ENCODE measurements around the gene OSBPL1A. TPM values are rescaled to one million over a fixed set of nuclear protein-coding genes. Genes with fewer than 3 reads are reported as not detected.

Gene OSBPL1A
- total and polyA plus RNA-seq, 10 of the 15 experiments (the other 5 are each of a cell fraction or from before 2014, with no cell fraction given), result 0.02 to 0.83 (median 0.11) TPM; not detected in 6

DNA sequence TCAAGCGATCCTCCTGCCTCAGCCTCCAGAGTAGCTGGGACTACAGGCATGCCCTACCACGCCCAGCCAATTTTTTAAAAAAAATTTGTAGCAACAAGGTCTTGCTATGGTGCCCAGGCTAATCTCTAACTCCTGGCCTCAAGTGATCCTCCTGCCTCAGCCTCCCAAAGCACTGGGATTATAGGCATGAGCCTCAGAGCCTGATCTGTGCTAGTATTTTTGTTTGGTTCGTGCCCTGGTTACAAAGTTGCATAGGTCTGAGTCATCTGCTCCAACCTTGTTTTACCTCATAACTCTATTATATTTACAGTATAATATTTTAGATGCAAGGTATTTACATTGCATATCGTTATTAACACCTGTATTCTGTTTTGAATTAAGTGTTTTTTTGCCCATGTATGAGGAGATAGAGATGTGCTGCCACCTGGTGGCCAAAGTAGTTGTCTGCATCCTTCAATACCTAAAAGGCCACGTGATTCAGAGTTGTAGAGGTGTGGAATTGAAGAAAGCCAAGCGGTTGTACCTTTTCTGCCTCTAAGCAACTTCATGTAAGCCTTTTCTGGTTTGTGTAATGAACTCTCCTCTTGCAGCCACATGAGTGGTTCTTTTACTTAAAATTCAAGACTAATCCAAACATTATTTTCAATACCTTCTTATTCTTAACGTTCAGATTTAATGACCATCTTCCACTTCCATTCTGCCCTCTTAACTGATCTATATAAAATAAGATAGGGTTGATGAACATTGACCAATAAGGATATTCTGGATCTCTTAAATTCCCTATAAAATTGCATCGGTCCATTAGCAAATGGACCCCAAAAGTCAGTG is 278.7 kb downstream of the OSBPL1A start (continued):
- no peak for TF ChIP-seq JUNB (IDR thresholded peaks at IDR 0.05)
- TF ChIP-seq SMAD5 (IDR thresholded peaks at IDR 0.05; ENCODE audit: low read depth), result no peak
- TF ChIP-seq NFXL1 (IDR thresholded peaks at IDR 0.05; ENCODE audit: borderline replicate concordance), result no peak
- TF ChIP-seq ZSCAN29 (IDR thresholded peaks at IDR 0.05), result no peak
- TF ChIP-seq BHLHE40 (IDR thresholded peaks at IDR 0.05; ENCODE audit: borderline replicate concordance in 1 of 2, low read depth in 2 of 2, low read length in 1 of 2), result peak; percentile 30 to 41; a peak in 1 of 4 replicates
- TF ChIP-seq RAD51 (IDR thresholded peaks at IDR 0.05), result peak; percentile 96
- TF ChIP-seq CREB1 (IDR thresholded peaks at IDR 0.05; ENCODE audit: low read depth), result no peak
- no peak for TF ChIP-seq EED (IDR thresholded peaks at IDR 0.05; ENCODE audit: low read depth)
- TF ChIP-seq, protein P1, sequence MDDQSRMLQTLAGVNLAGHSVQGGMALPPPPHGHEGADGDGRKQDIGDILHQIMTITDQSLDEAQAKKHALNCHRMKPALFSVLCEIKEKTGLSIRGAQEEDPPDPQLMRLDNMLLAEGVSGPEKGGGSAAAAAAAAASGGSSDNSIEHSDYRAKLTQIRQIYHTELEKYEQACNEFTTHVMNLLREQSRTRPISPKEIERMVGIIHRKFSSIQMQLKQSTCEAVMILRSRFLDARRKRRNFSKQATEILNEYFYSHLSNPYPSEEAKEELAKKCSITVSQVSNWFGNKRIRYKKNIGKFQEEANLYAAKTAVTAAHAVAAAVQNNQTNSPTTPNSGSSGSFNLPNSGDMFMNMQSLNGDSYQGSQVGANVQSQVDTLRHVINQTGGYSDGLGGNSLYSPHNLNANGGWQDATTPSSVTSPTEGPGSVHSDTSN (IDR thresholded peaks at IDR 0.05; ENCODE audit: insufficient replicate concordance, low read depth, low read length), result no peak
- TF ChIP-seq NFYA (IDR thresholded peaks at IDR 0.05; ENCODE audit: borderline replicate concordance, low read depth, low read length), result no peak
- TF ChIP-seq, protein P2, sequence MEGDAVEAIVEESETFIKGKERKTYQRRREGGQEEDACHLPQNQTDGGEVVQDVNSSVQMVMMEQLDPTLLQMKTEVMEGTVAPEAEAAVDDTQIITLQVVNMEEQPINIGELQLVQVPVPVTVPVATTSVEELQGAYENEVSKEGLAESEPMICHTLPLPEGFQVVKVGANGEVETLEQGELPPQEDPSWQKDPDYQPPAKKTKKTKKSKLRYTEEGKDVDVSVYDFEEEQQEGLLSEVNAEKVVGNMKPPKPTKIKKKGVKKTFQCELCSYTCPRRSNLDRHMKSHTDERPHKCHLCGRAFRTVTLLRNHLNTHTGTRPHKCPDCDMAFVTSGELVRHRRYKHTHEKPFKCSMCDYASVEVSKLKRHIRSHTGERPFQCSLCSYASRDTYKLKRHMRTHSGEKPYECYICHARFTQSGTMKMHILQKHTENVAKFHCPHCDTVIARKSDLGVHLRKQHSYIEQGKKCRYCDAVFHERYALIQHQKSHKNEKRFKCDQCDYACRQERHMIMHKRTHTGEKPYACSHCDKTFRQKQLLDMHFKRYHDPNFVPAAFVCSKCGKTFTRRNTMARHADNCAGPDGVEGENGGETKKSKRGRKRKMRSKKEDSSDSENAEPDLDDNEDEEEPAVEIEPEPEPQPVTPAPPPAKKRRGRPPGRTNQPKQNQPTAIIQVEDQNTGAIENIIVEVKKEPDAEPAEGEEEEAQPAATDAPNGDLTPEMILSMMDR (IDR thresholded peaks at IDR 0.05 in 2 of 3, conservative IDR thresholded peaks at IDR 0.05 in 1 of 3; ENCODE audit: control insufficient read depth in 2 of 3, extremely low read depth in 1 of 3, insufficient read depth in 1 of 3, low read depth in 3 of 3, low read length in 3 of 3), result peak; percentile 64 to 78 (median 77)
